ENCODE data around the gene ACTL7B. TPM values are rescaled to one million over a fixed set of nuclear protein-coding genes. Genes with fewer than 3 reads are reported as not detected.

Gene ACTL7B
- total and polyA plus RNA-seq, 2 experiments from 2014 or later, result not detected

GRCh38 chr9:108874058-108874788, 18.4 kb upstream of the ACTL7B start:
- H3K4me1 Mint-ChIP-seq, result no peaks in the 10 kb centered on the region
- Histone ChIP-seq H3K79me2 (replicated peaks; ENCODE audit: insufficient read depth) (no peaks in the 10 kb centered on the region), H3K4me2 (no peak overlapping the region), H3K4me3 (no peak overlapping the region), H3F3A (replicated peaks; ENCODE audit: low read depth) (no peaks in the 10 kb centered on the region), H3K4me1 (ENCODE audit: insufficient read depth) (no peaks in the 10 kb centered on the region), H3K27me3 (ENCODE audit: insufficient read depth) (no peaks in the 10 kb centered on the region), H2AFZ (no peak overlapping the region), H4K20me1 (replicated peaks; ENCODE audit: insufficient read depth) (0 out of 2 replicates have a peak, but pooled peaks cover 3% of the 10 kb centered on the region), H3K36me3 (ENCODE audit: insufficient read depth) (peaks cover 33% of the 10 kb centered on the region), H3K27ac (ENCODE audit: low read depth) (no peak overlapping the region), H3K9me2 (ENCODE audit: insufficient read depth) (no peaks in the 10 kb centered on the region)
- H3K36me3 Mint-ChIP-seq (ENCODE audit: low read depth), result peaks cover 57% of the 10 kb centered on the region
- H3K27ac Mint-ChIP-seq, result no peak overlapping the region
- DNase-seq (ENCODE audit: low spot score) (no peak), ATAC-seq (no peak)
- no peaks in the 10 kb centered on the region for H3K27me3 Mint-ChIP-seq (ENCODE audit: insufficient read depth, low read depth, poor library complexity)
- TF ChIP-seq ZNF331 (CRISPR knock-in tag; IDR thresholded peaks at IDR 0.05; ENCODE audit: low read depth) (no peak), ZNF462 (CRISPR knock-in tag; IDR thresholded peaks at IDR 0.05) (no peak), STAT1 (IDR thresholded peaks at IDR 0.05; ENCODE audit: unreplicated experiment) (no peak), JUNB (IDR thresholded peaks at IDR 0.05; ENCODE audit: unreplicated experiment) (no peak), EZH2phosphoT487 (IDR thresholded peaks at IDR 0.05; ENCODE audit: unreplicated experiment) (no peak), NANOG (IDR thresholded peaks at IDR 0.05; ENCODE audit: borderline replicate concordance) (no peak), EZH2 (IDR thresholded peaks at IDR 0.05; ENCODE audit: low read depth, unreplicated experiment) (no peak), REST (IDR thresholded peaks at IDR 0.05; ENCODE audit: unreplicated experiment) (no peak), POLR2AphosphoS5 (IDR thresholded peaks at IDR 0.05; ENCODE audit: low read depth) (no peak), ZNF114 (CRISPR knock-in tag; IDR thresholded peaks at IDR 0.05) (no peak), CREB1 (CRISPR knock-in tag; IDR thresholded peaks at IDR 0.05; ENCODE audit: low read depth) (no peak)
- TF ChIP-seq, protein P1, sequence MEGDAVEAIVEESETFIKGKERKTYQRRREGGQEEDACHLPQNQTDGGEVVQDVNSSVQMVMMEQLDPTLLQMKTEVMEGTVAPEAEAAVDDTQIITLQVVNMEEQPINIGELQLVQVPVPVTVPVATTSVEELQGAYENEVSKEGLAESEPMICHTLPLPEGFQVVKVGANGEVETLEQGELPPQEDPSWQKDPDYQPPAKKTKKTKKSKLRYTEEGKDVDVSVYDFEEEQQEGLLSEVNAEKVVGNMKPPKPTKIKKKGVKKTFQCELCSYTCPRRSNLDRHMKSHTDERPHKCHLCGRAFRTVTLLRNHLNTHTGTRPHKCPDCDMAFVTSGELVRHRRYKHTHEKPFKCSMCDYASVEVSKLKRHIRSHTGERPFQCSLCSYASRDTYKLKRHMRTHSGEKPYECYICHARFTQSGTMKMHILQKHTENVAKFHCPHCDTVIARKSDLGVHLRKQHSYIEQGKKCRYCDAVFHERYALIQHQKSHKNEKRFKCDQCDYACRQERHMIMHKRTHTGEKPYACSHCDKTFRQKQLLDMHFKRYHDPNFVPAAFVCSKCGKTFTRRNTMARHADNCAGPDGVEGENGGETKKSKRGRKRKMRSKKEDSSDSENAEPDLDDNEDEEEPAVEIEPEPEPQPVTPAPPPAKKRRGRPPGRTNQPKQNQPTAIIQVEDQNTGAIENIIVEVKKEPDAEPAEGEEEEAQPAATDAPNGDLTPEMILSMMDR (conservative IDR thresholded peaks at IDR 0.05; ENCODE audit: low read depth in 2 of 2), result no peak
- TF ChIP-seq, protein P2, sequence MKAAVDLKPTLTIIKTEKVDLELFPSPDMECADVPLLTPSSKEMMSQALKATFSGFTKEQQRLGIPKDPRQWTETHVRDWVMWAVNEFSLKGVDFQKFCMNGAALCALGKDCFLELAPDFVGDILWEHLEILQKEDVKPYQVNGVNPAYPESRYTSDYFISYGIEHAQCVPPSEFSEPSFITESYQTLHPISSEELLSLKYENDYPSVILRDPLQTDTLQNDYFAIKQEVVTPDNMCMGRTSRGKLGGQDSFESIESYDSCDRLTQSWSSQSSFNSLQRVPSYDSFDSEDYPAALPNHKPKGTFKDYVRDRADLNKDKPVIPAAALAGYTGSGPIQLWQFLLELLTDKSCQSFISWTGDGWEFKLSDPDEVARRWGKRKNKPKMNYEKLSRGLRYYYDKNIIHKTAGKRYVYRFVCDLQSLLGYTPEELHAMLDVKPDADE (IDR thresholded peaks at IDR 0.05), result no peak
- no peak overlapping the region for H3K4me3 Mint-ChIP-seq
- no peaks in the 10 kb centered on the region for H3K9me3 Mint-ChIP-seq

All from GM23338 (cell line).